Measurements from ENCODE around the gene P2RX1.

The P2RX1 gene

DNA sequence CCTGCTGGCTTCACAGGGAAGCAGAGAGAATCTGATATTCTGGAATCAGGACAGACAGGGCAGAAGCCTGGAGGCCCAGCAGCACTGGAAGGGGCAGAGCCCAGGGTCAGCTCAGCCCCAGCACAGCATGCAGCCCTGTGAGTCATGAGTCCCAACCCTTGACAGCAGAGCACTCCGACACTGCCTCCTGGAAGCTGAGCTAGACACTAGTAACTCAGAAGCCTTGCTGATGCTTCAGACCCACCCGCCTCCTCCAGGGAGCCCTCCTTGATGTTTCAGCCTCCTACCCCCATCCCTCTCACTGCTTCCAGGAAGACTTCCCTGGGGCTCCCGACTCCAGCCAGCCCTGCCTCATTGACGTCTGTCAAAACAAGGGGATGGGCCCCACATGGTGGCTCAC is 30.3 kb downstream of the P2RX1 start:
- no peak overlapping the region for H3K9ac ChIP-seq (ENCODE audit: low read length)
- H3K27me3 ChIP-seq (ENCODE audit: control insufficient read depth, insufficient read depth, low read length) = no peaks in the 10 kb centered on the region
- H3K4me3 ChIP-seq (ENCODE audit: low read length) = no peak overlapping the region
- no peaks in the 10 kb centered on the region for H3K36me3 ChIP-seq (ENCODE audit: control insufficient read depth, insufficient read depth, low read length)
- H3K4me1 ChIP-seq (ENCODE audit: control insufficient read depth, insufficient read depth, low read length) = peaks cover 44% of the 10 kb centered on the region
- H3K9me3 ChIP-seq (ENCODE audit: control insufficient read depth, low read length) = no peaks in the 10 kb centered on the region

DNA sequence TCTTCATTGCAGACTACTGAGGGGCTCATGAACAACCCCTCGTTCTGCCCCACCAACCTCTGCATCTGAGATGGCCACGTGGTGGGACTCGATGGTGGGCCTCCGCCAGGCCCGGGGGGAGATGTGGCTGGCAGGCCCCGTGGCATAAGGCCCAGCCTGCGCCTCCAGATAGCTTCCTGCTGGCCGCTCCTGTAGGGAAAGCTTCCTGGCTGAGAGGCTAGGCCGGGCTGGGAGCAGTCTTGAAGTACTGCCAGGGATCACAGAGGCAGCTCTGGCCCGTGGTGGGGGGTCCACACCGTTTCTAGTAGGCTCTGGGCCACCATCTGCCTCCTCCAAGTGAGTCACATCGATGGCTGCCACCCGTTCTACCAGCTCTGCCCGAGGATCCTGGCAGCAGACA is 31.0 kb downstream of the P2RX1 start:
- H3K36me3 ChIP-seq (ENCODE audit: control insufficient read depth, insufficient read depth, low read length) = no peaks in the 10 kb centered on the region
- no peaks in the 10 kb centered on the region for H3K27me3 ChIP-seq (ENCODE audit: control insufficient read depth, insufficient read depth, low read length)
- H3K9me3 ChIP-seq (ENCODE audit: control insufficient read depth, low read length) = no peaks in the 10 kb centered on the region
- H3K9ac ChIP-seq (ENCODE audit: low read length) = no peak overlapping the region
- H3K4me3 ChIP-seq (ENCODE audit: low read length) = no peak overlapping the region
- peaks cover 37% of the 10 kb centered on the region for H3K4me1 ChIP-seq (ENCODE audit: control insufficient read depth, insufficient read depth, low read length)

DNA sequence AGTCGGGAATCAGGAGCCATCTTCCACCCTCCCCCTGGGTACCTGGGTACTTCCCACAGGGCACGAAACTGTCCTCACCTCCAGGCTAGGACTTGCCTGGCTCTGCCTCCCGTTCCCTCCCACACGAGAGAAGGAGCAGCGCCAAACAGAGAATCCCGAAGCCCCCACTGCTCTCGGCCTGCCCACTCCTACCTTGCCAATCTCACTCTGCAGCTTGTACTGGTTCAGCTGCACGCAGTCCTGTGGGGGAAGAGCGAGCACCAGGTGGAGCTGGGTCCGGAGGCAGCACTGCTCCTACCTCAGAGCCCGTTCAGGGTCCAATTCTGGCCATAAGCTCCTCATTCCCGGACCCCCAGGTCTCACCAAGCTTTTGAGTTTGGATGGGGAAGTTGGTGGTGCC is 32.1 kb downstream of the P2RX1 start:
- no peak overlapping the region for H3K9ac ChIP-seq (ENCODE audit: low read length)
- H3K4me1 ChIP-seq (ENCODE audit: control insufficient read depth, insufficient read depth, low read length) = peaks cover 27% of the 10 kb centered on the region
- H3K36me3 ChIP-seq (ENCODE audit: control insufficient read depth, insufficient read depth, low read length) = no peaks in the 10 kb centered on the region
- no peaks in the 10 kb centered on the region for H3K9me3 ChIP-seq (ENCODE audit: control insufficient read depth, low read length)
- no peak overlapping the region for H3K4me3 ChIP-seq (ENCODE audit: low read length)
- H3K27me3 ChIP-seq (ENCODE audit: control insufficient read depth, insufficient read depth, low read length) = no peaks in the 10 kb centered on the region

DNA sequence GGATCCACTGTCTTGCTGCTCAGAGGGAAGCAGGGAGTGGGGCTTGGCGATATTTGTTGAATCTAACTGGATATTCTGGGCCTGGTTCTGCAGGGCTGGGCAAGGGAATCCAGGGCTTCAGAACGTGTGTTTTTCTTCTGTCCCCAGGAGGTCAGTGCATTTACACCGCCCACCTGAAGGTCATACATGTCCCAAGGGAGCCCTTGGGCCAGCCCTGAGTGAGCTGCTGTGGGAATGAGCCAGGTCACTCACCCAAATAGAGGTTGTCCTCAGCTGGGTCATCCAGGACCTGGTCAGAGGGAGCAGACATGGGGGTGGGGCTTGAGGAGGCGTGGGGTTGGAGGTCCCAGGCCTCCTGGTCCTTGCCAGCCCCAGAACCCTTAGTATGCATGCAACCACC is 34.0 kb downstream of the P2RX1 start:
- H3K36me3 ChIP-seq (ENCODE audit: control insufficient read depth, insufficient read depth, low read length) = no peaks in the 10 kb centered on the region
- H3K4me3 ChIP-seq (ENCODE audit: low read length) = no peak overlapping the region
- H3K4me1 ChIP-seq (ENCODE audit: control insufficient read depth, insufficient read depth, low read length) = peaks cover 7% of the 10 kb centered on the region
- H3K9ac ChIP-seq (ENCODE audit: low read length) = no peak overlapping the region
- H3K27me3 ChIP-seq (ENCODE audit: control insufficient read depth, insufficient read depth, low read length) = no peaks in the 10 kb centered on the region
- H3K9me3 ChIP-seq (ENCODE audit: control insufficient read depth, low read length) = no peaks in the 10 kb centered on the region

DNA sequence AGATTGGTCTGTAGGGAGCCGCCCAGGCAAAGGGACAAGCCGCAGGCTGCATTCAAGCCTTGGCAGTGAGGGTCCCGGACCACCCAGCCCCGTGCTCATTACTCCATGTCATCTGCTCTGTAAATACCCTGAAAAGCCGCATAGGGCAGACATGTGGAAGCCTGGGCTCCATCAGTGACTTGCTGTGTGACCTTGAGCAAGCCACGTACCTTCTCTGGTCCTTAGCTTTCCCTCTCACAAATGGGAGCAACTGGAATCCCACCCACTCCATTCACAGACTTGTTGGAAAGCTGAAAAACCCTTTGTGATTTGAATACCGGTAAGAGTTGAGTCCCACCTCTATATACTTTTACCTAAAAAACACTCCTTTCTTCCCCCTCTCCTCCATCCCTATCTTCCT is 35.3 kb downstream of the P2RX1 start:
- Histone ChIP-seq H3K9me3 (ENCODE audit: control insufficient read depth, low read length) (no peaks in the 10 kb centered on the region), H3K27me3 (ENCODE audit: control insufficient read depth, insufficient read depth, low read length) (no peaks in the 10 kb centered on the region), H3K4me3 (ENCODE audit: low read length) (no peak overlapping the region), H3K4me1 (ENCODE audit: control insufficient read depth, insufficient read depth, low read length) (no peaks in the 10 kb centered on the region), H3K9ac (ENCODE audit: low read length) (no peak overlapping the region), H3K36me3 (ENCODE audit: control insufficient read depth, insufficient read depth, low read length) (no peaks in the 10 kb centered on the region)

DNA sequence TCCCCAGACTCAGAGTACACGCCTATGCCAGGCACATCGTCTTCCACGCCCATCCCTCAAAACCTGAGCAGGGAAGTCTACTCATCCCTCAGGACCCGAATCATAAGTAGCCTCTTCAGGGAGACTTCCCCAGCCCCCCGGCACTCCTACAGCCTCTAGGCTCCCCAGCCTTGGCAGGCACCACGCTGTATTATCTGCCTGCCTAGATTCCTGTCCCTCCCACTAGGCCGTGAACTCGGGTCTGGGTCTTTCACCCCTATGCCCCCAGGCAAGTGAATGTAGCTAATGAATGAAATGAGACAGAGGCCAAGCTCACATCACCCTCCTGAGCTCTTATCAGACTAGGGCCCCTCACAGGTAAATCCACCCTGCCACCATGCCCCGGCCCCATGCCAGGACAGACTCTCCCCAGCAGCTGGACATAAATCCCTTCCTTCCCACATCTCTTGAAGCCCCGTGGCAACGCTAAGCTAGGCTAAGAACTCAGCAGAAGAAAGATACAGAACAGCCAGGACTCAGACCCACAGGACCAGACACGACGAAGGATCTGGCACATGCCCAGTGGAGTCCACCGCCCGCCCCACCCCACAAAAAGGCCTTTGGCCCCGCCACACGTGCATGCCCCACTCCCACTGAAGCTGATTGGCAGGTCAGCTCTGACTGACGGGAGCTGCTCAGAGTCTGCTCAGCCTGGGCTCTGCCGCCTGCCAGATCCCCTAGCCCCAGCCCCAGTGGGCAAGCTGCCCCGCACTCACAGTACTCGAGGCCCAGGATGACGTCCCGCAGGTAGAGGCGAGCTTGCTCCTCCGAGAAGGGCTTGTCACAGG is 36.5 kb downstream of the P2RX1 start:
- Histone ChIP-seq H3K36me3 (ENCODE audit: control insufficient read depth, insufficient read depth, low read length) (no peaks in the 10 kb centered on the region), H3K9me3 (ENCODE audit: control insufficient read depth, low read length) (no peaks in the 10 kb centered on the region), H3K4me3 (ENCODE audit: low read length) (no peak overlapping the region), H3K9ac (ENCODE audit: low read length) (no peak overlapping the region), H3K27me3 (ENCODE audit: control insufficient read depth, insufficient read depth, low read length) (no peaks in the 10 kb centered on the region), H3K4me1 (ENCODE audit: control insufficient read depth, insufficient read depth, low read length) (no peaks in the 10 kb centered on the region)

DNA sequence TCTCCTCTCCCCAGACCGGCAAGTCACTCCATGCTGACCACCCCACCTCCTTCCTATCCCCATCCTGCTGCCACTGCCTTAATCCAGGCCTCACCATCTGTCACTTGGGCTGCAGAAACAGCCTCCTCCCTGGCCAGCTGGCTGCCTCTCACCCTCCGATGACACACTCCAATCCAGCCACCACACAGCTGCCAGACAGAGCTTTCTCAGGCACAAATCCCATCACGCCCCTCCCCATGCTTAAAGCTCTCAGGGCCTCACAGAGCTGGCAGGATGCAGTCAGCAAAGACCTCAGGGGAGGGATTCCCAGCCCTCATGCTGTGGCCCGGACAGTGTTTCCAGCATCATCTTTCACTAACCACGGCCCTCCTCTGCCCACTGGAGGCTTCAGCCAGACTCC is 37.1 kb downstream of the P2RX1 start:
- no peak overlapping the region for H3K4me3 ChIP-seq (ENCODE audit: low read length)
- no peaks in the 10 kb centered on the region for H3K27me3 ChIP-seq (ENCODE audit: control insufficient read depth, insufficient read depth, low read length)
- no peaks in the 10 kb centered on the region for H3K36me3 ChIP-seq (ENCODE audit: control insufficient read depth, insufficient read depth, low read length)
- H3K4me1 ChIP-seq (ENCODE audit: control insufficient read depth, insufficient read depth, low read length) = no peaks in the 10 kb centered on the region
- H3K9me3 ChIP-seq (ENCODE audit: control insufficient read depth, low read length) = no peaks in the 10 kb centered on the region
- no peak overlapping the region for H3K9ac ChIP-seq (ENCODE audit: low read length)

DNA sequence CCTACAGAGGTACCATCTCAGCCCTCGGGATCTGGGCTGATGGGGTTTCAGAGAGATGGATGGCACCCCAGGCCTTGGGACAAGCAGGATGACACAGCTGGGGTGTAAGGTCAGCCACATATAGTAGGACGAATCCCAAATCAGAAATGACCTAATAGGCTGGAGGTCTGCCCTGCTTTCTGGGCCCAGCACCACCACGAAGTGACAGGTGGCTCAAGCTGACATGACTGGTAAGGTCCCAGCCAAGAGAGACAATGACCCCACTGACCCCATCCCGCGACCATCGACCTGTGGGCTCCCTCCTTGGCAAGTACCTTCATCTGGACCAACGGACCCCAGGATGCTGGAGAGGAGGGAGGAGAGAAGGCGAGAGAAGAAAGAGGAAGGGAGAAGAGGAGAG is 39.0 kb downstream of the P2RX1 start:
- no peak overlapping the region for H3K9ac ChIP-seq (ENCODE audit: low read length)
- no peaks in the 10 kb centered on the region for H3K4me1 ChIP-seq (ENCODE audit: control insufficient read depth, insufficient read depth, low read length)
- H3K9me3 ChIP-seq (ENCODE audit: control insufficient read depth, low read length) = no peaks in the 10 kb centered on the region
- no peaks in the 10 kb centered on the region for H3K36me3 ChIP-seq (ENCODE audit: control insufficient read depth, insufficient read depth, low read length)
- H3K27me3 ChIP-seq (ENCODE audit: control insufficient read depth, insufficient read depth, low read length) = no peaks in the 10 kb centered on the region
- no peak overlapping the region for H3K4me3 ChIP-seq (ENCODE audit: low read length)

DNA sequence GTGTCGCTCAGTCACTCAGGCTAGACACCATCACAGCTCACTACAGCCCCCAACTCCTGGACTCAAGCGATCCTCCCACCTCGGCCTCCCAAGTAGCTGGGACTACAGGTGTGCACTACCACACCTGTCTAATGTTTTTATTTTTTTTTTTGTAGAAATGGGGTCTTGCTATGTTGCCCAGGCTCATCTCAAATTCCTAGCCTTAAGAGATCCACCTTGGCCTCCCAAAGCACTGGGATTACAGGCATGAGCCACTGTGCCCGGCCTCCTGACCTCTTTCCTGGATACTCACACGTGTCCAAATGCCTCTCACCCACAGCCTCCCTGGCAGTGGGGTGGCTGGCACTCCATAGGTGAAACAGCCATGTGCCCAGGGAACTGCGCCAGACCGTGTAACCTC is 40.9 kb downstream of the P2RX1 start:
- Histone ChIP-seq H3K9me3 (ENCODE audit: control insufficient read depth, low read length) (no peaks in the 10 kb centered on the region), H3K4me3 (ENCODE audit: low read length) (no peak overlapping the region), H3K36me3 (ENCODE audit: control insufficient read depth, insufficient read depth, low read length) (no peaks in the 10 kb centered on the region), H3K27me3 (ENCODE audit: control insufficient read depth, insufficient read depth, low read length) (no peaks in the 10 kb centered on the region), H3K4me1 (ENCODE audit: control insufficient read depth, insufficient read depth, low read length) (peaks cover 6% of the 10 kb centered on the region), H3K9ac (ENCODE audit: low read length) (no peak overlapping the region)

DNA sequence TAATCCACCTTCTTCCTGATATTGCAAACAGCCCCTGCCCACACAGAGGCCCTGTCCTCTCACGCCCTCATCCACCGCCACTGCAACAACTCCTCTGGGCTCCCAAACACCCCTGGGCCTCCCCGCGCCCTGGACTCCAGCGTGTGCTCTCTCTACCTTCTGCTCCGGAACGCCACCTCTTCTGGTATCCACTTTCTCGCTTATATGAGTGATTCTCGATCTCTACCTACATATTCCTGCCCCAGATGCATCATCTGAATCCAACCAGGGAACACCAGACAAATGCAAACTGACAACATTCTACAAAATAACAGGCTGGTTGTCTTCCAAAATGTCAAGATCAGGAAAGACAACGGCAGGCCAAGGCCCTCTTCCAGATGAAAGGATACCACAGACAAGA is 42.4 kb downstream of the P2RX1 start:
- no peaks in the 10 kb centered on the region for H3K9me3 ChIP-seq (ENCODE audit: control insufficient read depth, low read length)
- H3K36me3 ChIP-seq (ENCODE audit: control insufficient read depth, insufficient read depth, low read length) = no peaks in the 10 kb centered on the region
- no peaks in the 10 kb centered on the region for H3K27me3 ChIP-seq (ENCODE audit: control insufficient read depth, insufficient read depth, low read length)
- H3K4me3 ChIP-seq (ENCODE audit: low read length) = no peak overlapping the region
- H3K4me1 ChIP-seq (ENCODE audit: control insufficient read depth, insufficient read depth, low read length) = peaks cover 6% of the 10 kb centered on the region
- no peak overlapping the region for H3K9ac ChIP-seq (ENCODE audit: low read length)

DNA sequence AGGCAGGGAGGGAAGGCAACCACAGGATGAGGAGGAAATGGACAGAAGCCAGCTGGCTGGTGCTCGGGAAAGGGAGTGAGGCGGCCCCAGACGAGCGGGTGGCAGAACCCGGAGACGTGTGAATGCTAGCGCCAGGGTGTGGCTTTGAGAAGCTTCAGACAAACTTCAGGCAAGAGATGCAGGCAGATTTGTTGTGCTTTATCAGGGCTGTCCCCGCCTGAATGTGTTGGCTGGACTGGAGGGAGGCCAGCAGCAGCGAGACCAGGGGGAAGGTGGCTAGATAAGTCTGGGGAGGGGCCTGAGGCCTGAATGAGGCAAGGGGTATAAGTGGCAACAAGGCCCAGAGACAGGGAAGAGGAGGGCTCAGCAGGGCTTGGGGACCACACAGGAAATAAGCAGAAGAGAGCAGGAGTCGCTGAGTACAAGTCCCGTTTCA is 45.4 kb downstream of the P2RX1 start:
- peaks cover 6% of the 10 kb centered on the region for H3K4me1 ChIP-seq (ENCODE audit: control insufficient read depth, insufficient read depth, low read length)
- no peaks in the 10 kb centered on the region for H3K36me3 ChIP-seq (ENCODE audit: control insufficient read depth, insufficient read depth, low read length)
- H3K9me3 ChIP-seq (ENCODE audit: control insufficient read depth, low read length) = no peaks in the 10 kb centered on the region
- H3K4me3 ChIP-seq (ENCODE audit: low read length) = no peak overlapping the region
- H3K9ac ChIP-seq (ENCODE audit: low read length) = peak overlapping the region; percentile 8
- no peaks in the 10 kb centered on the region for H3K27me3 ChIP-seq (ENCODE audit: control insufficient read depth, insufficient read depth, low read length)

DNA sequence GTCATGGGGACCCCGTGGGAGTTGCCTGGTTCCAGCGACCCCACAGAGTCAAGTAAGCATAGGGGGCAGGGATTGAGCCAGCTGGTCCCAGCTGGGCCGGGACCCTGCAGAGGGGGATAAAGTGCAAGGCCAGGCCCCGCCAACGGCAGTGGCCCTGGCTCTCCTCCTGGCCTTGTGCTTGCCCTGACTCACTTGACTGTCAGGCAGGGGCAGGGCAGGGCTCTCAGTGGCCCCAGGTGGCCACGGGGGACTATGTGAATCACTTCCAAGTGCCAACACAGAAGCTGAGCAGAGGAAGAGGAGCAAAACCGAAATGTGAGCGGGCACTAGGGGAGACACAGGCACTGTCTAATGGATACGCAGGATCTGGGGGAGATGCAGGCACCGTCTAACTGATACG is 48.7 kb downstream of the P2RX1 start:
- Histone ChIP-seq H3K27me3 (ENCODE audit: control insufficient read depth, insufficient read depth, low read length) (no peaks in the 10 kb centered on the region), H3K4me1 (ENCODE audit: control insufficient read depth, insufficient read depth, low read length) (peaks cover 6% of the 10 kb centered on the region), H3K9ac (ENCODE audit: low read length) (no peak overlapping the region), H3K9me3 (ENCODE audit: control insufficient read depth, low read length) (no peaks in the 10 kb centered on the region), H3K4me3 (ENCODE audit: low read length) (no peak overlapping the region), H3K36me3 (ENCODE audit: control insufficient read depth, insufficient read depth, low read length) (no peaks in the 10 kb centered on the region)

DNA sequence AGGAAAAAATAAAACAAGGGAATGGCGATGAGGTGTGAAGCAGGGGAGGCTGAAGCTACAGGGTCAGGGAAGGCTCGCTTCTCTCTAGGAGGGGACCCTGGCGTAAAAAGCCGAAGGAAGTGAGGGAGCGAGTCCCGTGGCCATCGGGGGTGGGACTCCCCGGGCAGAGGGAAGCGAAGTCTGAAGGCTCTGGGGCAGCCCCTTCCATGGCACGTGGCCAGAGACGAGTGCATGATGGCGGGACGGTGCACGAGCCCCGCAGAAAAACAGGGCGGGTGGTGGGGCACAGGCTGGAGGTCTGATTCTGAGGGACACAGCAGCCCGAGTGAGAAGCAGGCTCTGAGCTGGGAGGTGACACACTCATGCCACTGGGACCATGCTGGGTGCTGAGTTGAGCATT is 49.2 kb downstream of the P2RX1 start:
- Histone ChIP-seq H3K4me1 (ENCODE audit: control insufficient read depth, insufficient read depth, low read length) (peaks cover 6% of the 10 kb centered on the region), H3K27me3 (ENCODE audit: control insufficient read depth, insufficient read depth, low read length) (no peaks in the 10 kb centered on the region), H3K9ac (ENCODE audit: low read length) (no peak overlapping the region), H3K4me3 (ENCODE audit: low read length) (no peak overlapping the region), H3K9me3 (ENCODE audit: control insufficient read depth, low read length) (no peaks in the 10 kb centered on the region), H3K36me3 (ENCODE audit: control insufficient read depth, insufficient read depth, low read length) (no peaks in the 10 kb centered on the region)
